ENCODE data around the gene VSTM2L. TPM values are rescaled to one million over a fixed set of nuclear protein-coding genes. Genes with fewer than 3 reads are reported as not detected.

VSTM2L gene
- total and polyA plus RNA-seq, 2 donors (not counting 1 experiment from before 2014, with no cell fraction given) = 0.66 to 1.7 TPM

- TF ChIP-seq EZH2 (IDR thresholded peaks at IDR 0.05; ENCODE audit: low read length, missing control alignments) (no peak), CTCF (conservative IDR thresholded peaks at IDR 0.05 in 1 of 2, IDR thresholded peaks at IDR 0.05 in 1 of 2; ENCODE audit: low read depth in 1 of 2, low read length in 2 of 2) (no peak)
- H3K9ac ChIP-seq (ENCODE audit: insufficient read depth, low read length) = no peak overlapping the region
- H3K27ac ChIP-seq (ENCODE audit: insufficient read depth, low read length) = no peak overlapping the region
- H3K9me3 ChIP-seq (ENCODE audit: control insufficient read depth, insufficient read depth, low read depth, low read length) = no peaks in the 10 kb centered on the region
- DNase-seq (ENCODE audit: low read depth in 2 of 2) = no peak
- no peak overlapping the region for H3K4me2 ChIP-seq (ENCODE audit: extremely low read depth, insufficient read depth, low read length)
- no peaks in the 10 kb centered on the region for H4K20me1 ChIP-seq (ENCODE audit: control insufficient read depth, extremely low read depth, insufficient read depth, low read length)
- H3K27me3 ChIP-seq (ENCODE audit: control insufficient read depth, insufficient read depth, low read length) = no peaks in the 10 kb centered on the region
- H3K4me3 ChIP-seq (replicated peaks in 1 of 4; ENCODE audit: control extremely low read depth in 1 of 4, insufficient read depth in 1 of 4, low read depth in 3 of 4, low read length in 4 of 4) = no peak overlapping the region
- no peaks in the 10 kb centered on the region for H3K36me3 ChIP-seq (ENCODE audit: control insufficient read depth, insufficient read depth, low read length)
- H3K4me1 ChIP-seq (ENCODE audit: control insufficient read depth, extremely low read depth, insufficient read depth, low read length) = no peaks in the 10 kb centered on the region
- no peak overlapping the region for H2AFZ ChIP-seq (ENCODE audit: low read length)
- H3K79me2 ChIP-seq (ENCODE audit: control insufficient read depth, insufficient read depth, low read length) = no peaks in the 10 kb centered on the region
Observed at GRCh38 chr20:37980876-37981275, 77.9 kb downstream of the VSTM2L start.

DNA sequence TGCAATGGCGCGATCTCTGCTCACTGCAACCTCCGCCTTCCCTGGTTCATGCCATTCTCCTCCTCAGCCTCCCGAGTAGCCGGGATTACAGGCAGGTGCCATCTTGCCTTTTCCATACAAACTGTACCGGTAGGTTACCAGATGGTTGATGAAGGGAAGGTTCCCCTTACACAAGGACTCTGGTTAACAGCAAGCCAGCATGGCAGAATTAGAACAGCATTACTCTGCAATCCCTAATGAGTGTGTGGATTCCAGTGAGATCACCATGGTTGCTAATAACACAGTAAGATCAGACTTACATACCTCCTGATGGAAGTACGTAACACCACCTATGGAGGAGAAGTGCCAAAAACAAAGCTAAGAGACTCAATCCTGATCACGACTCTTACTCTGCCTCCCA lies 78.6 kb downstream of the VSTM2L start:
- H3K27ac ChIP-seq (ENCODE audit: insufficient read depth, low read length) = no peak overlapping the region
- no peaks in the 10 kb centered on the region for H3K9me3 ChIP-seq (ENCODE audit: control insufficient read depth, insufficient read depth, low read depth, low read length)
- H3K9ac ChIP-seq (ENCODE audit: insufficient read depth, low read length) = no peak overlapping the region
- no peaks in the 10 kb centered on the region for H3K4me1 ChIP-seq (ENCODE audit: control insufficient read depth, extremely low read depth, insufficient read depth, low read length)
- no peak for DNase-seq (ENCODE audit: low read depth in 2 of 2)
- no peak overlapping the region for H3K4me2 ChIP-seq (ENCODE audit: extremely low read depth, insufficient read depth, low read length)
- H3K4me3 ChIP-seq (replicated peaks in 1 of 4; ENCODE audit: control extremely low read depth in 1 of 4, insufficient read depth in 1 of 4, low read depth in 3 of 4, low read length in 4 of 4) = no peak overlapping the region
- no peak overlapping the region for H2AFZ ChIP-seq (ENCODE audit: low read length)
- H4K20me1 ChIP-seq (ENCODE audit: control insufficient read depth, extremely low read depth, insufficient read depth, low read length) = no peaks in the 10 kb centered on the region
- no peaks in the 10 kb centered on the region for H3K27me3 ChIP-seq (ENCODE audit: control insufficient read depth, insufficient read depth, low read length)
- no peaks in the 10 kb centered on the region for H3K79me2 ChIP-seq (ENCODE audit: control insufficient read depth, insufficient read depth, low read length)
- H3K36me3 ChIP-seq (ENCODE audit: control insufficient read depth, insufficient read depth, low read length) = no peaks in the 10 kb centered on the region
- TF ChIP-seq EZH2 (IDR thresholded peaks at IDR 0.05; ENCODE audit: low read length, missing control alignments) (no peak), CTCF (conservative IDR thresholded peaks at IDR 0.05 in 1 of 2, IDR thresholded peaks at IDR 0.05 in 1 of 2; ENCODE audit: low read depth in 1 of 2, low read length in 2 of 2) (no peak)

GRCh38 chr20:37983286-37983685 lies 80.4 kb downstream of the VSTM2L start:
- Histone ChIP-seq H3K9ac (ENCODE audit: insufficient read depth, low read length) (no peak overlapping the region), H3K4me3 (replicated peaks in 1 of 4; ENCODE audit: control extremely low read depth in 1 of 4, insufficient read depth in 1 of 4, low read depth in 3 of 4, low read length in 4 of 4) (no peak overlapping the region), H3K9me3 (ENCODE audit: control insufficient read depth, insufficient read depth, low read depth, low read length) (no peaks in the 10 kb centered on the region), H3K4me2 (ENCODE audit: extremely low read depth, insufficient read depth, low read length) (no peak overlapping the region), H3K27me3 (ENCODE audit: control insufficient read depth, insufficient read depth, low read length) (no peaks in the 10 kb centered on the region), H4K20me1 (ENCODE audit: control insufficient read depth, extremely low read depth, insufficient read depth, low read length) (no peaks in the 10 kb centered on the region), H3K79me2 (ENCODE audit: control insufficient read depth, insufficient read depth, low read length) (no peaks in the 10 kb centered on the region), H3K4me1 (ENCODE audit: control insufficient read depth, extremely low read depth, insufficient read depth, low read length) (no peaks in the 10 kb centered on the region), H3K36me3 (ENCODE audit: control insufficient read depth, insufficient read depth, low read length) (no peaks in the 10 kb centered on the region), H3K27ac (ENCODE audit: insufficient read depth, low read length) (no peak overlapping the region), H2AFZ (ENCODE audit: low read length) (no peak overlapping the region)
- DNase-seq (ENCODE audit: low read depth in 2 of 2) = no peak
- TF ChIP-seq EZH2 (IDR thresholded peaks at IDR 0.05; ENCODE audit: low read length, missing control alignments) (no peak), CTCF (conservative IDR thresholded peaks at IDR 0.05 in 1 of 2, IDR thresholded peaks at IDR 0.05 in 1 of 2; ENCODE audit: low read depth in 1 of 2, low read length in 2 of 2) (no peak)

All from fibroblast of lung (primary cell).